ENCODE results near the gene FBXW5.

FBXW5 gene

GRCh38 chr9:136936645-136937170 is 7.8 kb downstream of the FBXW5 start:
- DNase-seq (ENCODE audit: low read depth in 1 of 2, low spot score in 1 of 2), result no peak

GRCh38 chr9:136935651-136936050 is 8.9 kb downstream of the FBXW5 start:
- DNase-seq (ENCODE audit: low read depth in 1 of 2, low spot score in 1 of 2), result no peak

- DNase-seq (ENCODE audit: low read depth in 1 of 2, low spot score in 1 of 2), result no peak
Measured at GRCh38 chr9:136934277-136934676, 10.3 kb downstream of the FBXW5 start.

GRCh38 chr9:136931611-136932130 is 12.9 kb downstream of the FBXW5 start:
- DNase-seq (ENCODE audit: low read depth in 1 of 2, low spot score in 1 of 2), result no peak

GRCh38 chr9:136930014-136930413 is 14.5 kb downstream of the FBXW5 start:
- no peak for DNase-seq (ENCODE audit: low read depth in 1 of 2, low spot score in 1 of 2)

GRCh38 chr9:136928591-136928990 is 15.9 kb downstream of the FBXW5 start:
- DNase-seq (ENCODE audit: low read depth in 1 of 2, low spot score in 1 of 2), result no peak

GRCh38 chr9:136927343-136928271 is 16.9 kb downstream of the FBXW5 start:
- no peak for DNase-seq (ENCODE audit: low read depth in 1 of 2, low spot score in 1 of 2)

GRCh38 chr9:136926749-136927148 is 17.8 kb downstream of the FBXW5 start:
- DNase-seq (ENCODE audit: low read depth in 1 of 2, low spot score in 1 of 2), result no peak

- DNase-seq (ENCODE audit: low read depth in 1 of 2, low spot score in 1 of 2), result no peak
Measured at GRCh38 chr9:136926154-136926704, 18.3 kb downstream of the FBXW5 start.

GRCh38 chr9:136925414-136926153 is 19.0 kb downstream of the FBXW5 start:
- DNase-seq (ENCODE audit: low read depth in 1 of 2, low spot score in 1 of 2), result no peak

- DNase-seq (ENCODE audit: low read depth in 1 of 2, low spot score in 1 of 2), result no peak
Measured at GRCh38 chr9:136923881-136924280, 20.7 kb downstream of the FBXW5 start.

GRCh38 chr9:136922540-136922939 is 22.0 kb downstream of the FBXW5 start:
- no peak for DNase-seq (ENCODE audit: low read depth in 1 of 2, low spot score in 1 of 2)

GRCh38 chr9:136921718-136922117 is 22.8 kb downstream of the FBXW5 start:
- DNase-seq (ENCODE audit: low read depth in 1 of 2, low spot score in 1 of 2), result no peak

- DNase-seq (ENCODE audit: low read depth in 1 of 2, low spot score in 1 of 2), result no peak
Measured at GRCh38 chr9:136921307-136921706, 23.2 kb downstream of the FBXW5 start.

GRCh38 chr9:136920734-136921231 is 23.8 kb downstream of the FBXW5 start:
- no peak for DNase-seq (ENCODE audit: low read depth in 1 of 2, low spot score in 1 of 2)

- DNase-seq (ENCODE audit: low read depth in 1 of 2, low spot score in 1 of 2), result no peak
Measured at GRCh38 chr9:136920069-136920468, 24.5 kb downstream of the FBXW5 start.

GRCh38 chr9:136917902-136918301 is 26.6 kb downstream of the FBXW5 start:
- DNase-seq (ENCODE audit: low read depth in 1 of 2, low spot score in 1 of 2), result no peak

- no peak for DNase-seq (ENCODE audit: low read depth in 1 of 2, low spot score in 1 of 2)
Measured at GRCh38 chr9:136916330-136917184, 28.0 kb downstream of the FBXW5 start.

- DNase-seq (ENCODE audit: low read depth in 1 of 2, low spot score in 1 of 2), result no peak
Measured at GRCh38 chr9:136915632-136916329, 28.8 kb downstream of the FBXW5 start.
